Upper lobe of left lung (tissue), 4 donors: ENCODE results near the gene NCS1.

Experiments
- EP300 ChIP-seq, 4 donors: sonication (generic); formaldehyde crosslinking; IDR thresholded peaks; one replicate each; pipeline ENCODE4 v1.5.1; 2017; ENCODE audit warnings: antibody characterized with exemption in 4 of 4, control low read depth in 2 of 4
- POLR2A ChIP-seq, 4 donors: fragments of 450-650 bp; IDR thresholded peaks; one replicate each; pipeline ENCODE4 v1.5.1; 2016 to 2017; ENCODE audit warnings: antibody characterized with exemption in 4 of 4, mild to moderate bottlenecking in 2 of 4
- POLR2AphosphoS5 ChIP-seq, 2 donors: sonication (generic); formaldehyde crosslinking; IDR thresholded peaks; one replicate each; pipeline ENCODE4 v1.5.1; 2017; ENCODE audit warnings: antibody characterized with exemption in 2 of 2
- TF ChIP-seq, protein P1 (sequence below), 6 experiments: fragments of 450-650 bp in 4 of 6; fragments of 200-600 bp in 2 of 6; sonication (generic) in 2 of 6; IDR thresholded peaks; one replicate each; pipeline ENCODE4 v1.5.1; 2016 to 2019; ENCODE audit warnings: antibody characterized with exemption in 6 of 6

DNA sequence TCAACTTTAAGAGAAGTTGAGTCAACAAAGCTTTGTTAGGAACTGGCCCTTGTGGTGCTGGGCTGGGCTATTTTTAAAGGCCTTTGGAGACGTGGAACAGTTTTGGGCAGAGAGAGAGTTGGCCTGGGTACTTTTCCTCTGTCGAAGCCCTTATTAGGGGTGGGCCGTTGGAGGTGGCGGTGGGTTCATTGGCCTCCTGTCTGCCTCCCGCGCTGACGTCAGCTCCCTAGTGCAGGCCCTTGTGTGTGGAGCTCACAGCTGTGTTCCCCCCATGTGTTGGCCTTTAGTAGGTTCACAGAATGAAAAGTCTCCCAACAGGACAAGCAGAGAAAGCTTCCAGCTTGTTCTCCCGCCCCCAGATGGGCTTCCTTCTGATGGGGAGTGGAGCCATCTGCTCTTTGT is 2.7 kb downstream of the NCS1 start:
- TF ChIP-seq POLR2A (IDR thresholded peaks at IDR 0.05) = no peak
- TF ChIP-seq POLR2AphosphoS5 (IDR thresholded peaks at IDR 0.05) = no peak
- TF ChIP-seq, protein P1, sequence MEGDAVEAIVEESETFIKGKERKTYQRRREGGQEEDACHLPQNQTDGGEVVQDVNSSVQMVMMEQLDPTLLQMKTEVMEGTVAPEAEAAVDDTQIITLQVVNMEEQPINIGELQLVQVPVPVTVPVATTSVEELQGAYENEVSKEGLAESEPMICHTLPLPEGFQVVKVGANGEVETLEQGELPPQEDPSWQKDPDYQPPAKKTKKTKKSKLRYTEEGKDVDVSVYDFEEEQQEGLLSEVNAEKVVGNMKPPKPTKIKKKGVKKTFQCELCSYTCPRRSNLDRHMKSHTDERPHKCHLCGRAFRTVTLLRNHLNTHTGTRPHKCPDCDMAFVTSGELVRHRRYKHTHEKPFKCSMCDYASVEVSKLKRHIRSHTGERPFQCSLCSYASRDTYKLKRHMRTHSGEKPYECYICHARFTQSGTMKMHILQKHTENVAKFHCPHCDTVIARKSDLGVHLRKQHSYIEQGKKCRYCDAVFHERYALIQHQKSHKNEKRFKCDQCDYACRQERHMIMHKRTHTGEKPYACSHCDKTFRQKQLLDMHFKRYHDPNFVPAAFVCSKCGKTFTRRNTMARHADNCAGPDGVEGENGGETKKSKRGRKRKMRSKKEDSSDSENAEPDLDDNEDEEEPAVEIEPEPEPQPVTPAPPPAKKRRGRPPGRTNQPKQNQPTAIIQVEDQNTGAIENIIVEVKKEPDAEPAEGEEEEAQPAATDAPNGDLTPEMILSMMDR (IDR thresholded peaks at IDR 0.05) = no peak
- no peak for TF ChIP-seq EP300 (IDR thresholded peaks at IDR 0.05)
